HAP-1 (cell line): ENCODE data around the gene SRC.

Experiments
- DNase-seq, 2 experiments: peaks; one replicate each; pipeline ENCODE4 v3.0.0-alpha.2; 2016 to 2020; ENCODE audit warnings: low spot score in 2 of 2
- H3K27me3 ChIP-seq: fragments of 250-450 bp; sonication (Bioruptor Pico); 2 replicates; pipeline ENCODE4 v1.5.1; 2020; ENCODE audit warnings: low read depth, mild to moderate bottlenecking, moderate library complexity
- H3K36me3 ChIP-seq: fragments of 250-450 bp; sonication (Bioruptor Pico); replicated peaks from 2 replicates; pipeline ENCODE4 v1.5.1; 2020; ENCODE audit warnings: mild to moderate bottlenecking
- H3K4me1 ChIP-seq: fragments of 250-450 bp; sonication (Bioruptor Pico); 2 replicates; pipeline ENCODE4 v1.5.1; 2020; ENCODE audit warnings: mild to moderate bottlenecking
- H3K4me3 ChIP-seq: fragments of 250-450 bp; sonication (Bioruptor Pico); 2 replicates; pipeline ENCODE4 v1.5.1; 2020; ENCODE audit warnings: mild to moderate bottlenecking, moderate library complexity
- H3K9me3 ChIP-seq: fragments of 250-450 bp; sonication (Bioruptor Pico); 2 replicates; pipeline ENCODE4 v1.5.1; 2020; ENCODE audit warnings: mild to moderate bottlenecking, moderate library complexity
- in situ Hi-C: fragments of 300-500 bp; cut with MboI; formaldehyde crosslinking; loops from 3 replicates; pipeline ENCODE4 v1.14.3; 2020; ENCODE audit warnings: low sequenced_read_pairs, inconsistent platforms, mixed read lengths

The SRC gene

GRCh38 chr20:37309290-37309689 lies 36.6 kb upstream of the SRC start:
- DNase-seq = no peak
- H3K9me3 ChIP-seq = no peaks in the 10 kb centered on the region
- H3K4me1 ChIP-seq = no peaks in the 10 kb centered on the region
- no peak overlapping the region for H3K4me3 ChIP-seq
- in situ Hi-C loops = no loop called here
- peaks cover 9% of the 10 kb centered on the region; the same call in 1 of the 2 replicates for H3K36me3 ChIP-seq
- H3K27me3 ChIP-seq = no peaks in the 10 kb centered on the region

- H3K27me3 ChIP-seq = no peaks in the 10 kb centered on the region
- peaks cover 9% of the 10 kb centered on the region; the same call in 1 of the 2 replicates for H3K36me3 ChIP-seq
- H3K9me3 ChIP-seq = no peaks in the 10 kb centered on the region
- H3K4me3 ChIP-seq = no peak overlapping the region
- H3K4me1 ChIP-seq = no peaks in the 10 kb centered on the region
- in situ Hi-C loops = no loop called here
- no peak for DNase-seq
Measured at GRCh38 chr20:37309936-37310590, 35.9 kb upstream of the SRC start.

- Histone ChIP-seq H3K4me3 (no peak overlapping the region), H3K36me3 (peaks cover 13% of the 10 kb centered on the region), H3K4me1 (no peaks in the 10 kb centered on the region), H3K27me3 (no peaks in the 10 kb centered on the region), H3K9me3 (no peaks in the 10 kb centered on the region)
- DNase-seq = no peak
- in situ Hi-C loops = no loop called here
Measured at GRCh38 chr20:37310951-37311350, 35.0 kb upstream of the SRC start.

GRCh38 chr20:37311710-37312355 lies 34.1 kb upstream of the SRC start:
- peaks cover 20% of the 10 kb centered on the region for H3K36me3 ChIP-seq
- in situ Hi-C loops = no loop called here
- H3K27me3 ChIP-seq = no peaks in the 10 kb centered on the region
- H3K4me3 ChIP-seq = no peak overlapping the region
- DNase-seq = no peak
- no peaks in the 10 kb centered on the region for H3K4me1 ChIP-seq
- no peaks in the 10 kb centered on the region for H3K9me3 ChIP-seq

- Histone ChIP-seq H3K27me3 (no peaks in the 10 kb centered on the region), H3K4me1 (peaks cover 2% of the 10 kb centered on the region), H3K4me3 (no peak overlapping the region), H3K36me3 (peaks cover 21% of the 10 kb centered on the region), H3K9me3 (no peaks in the 10 kb centered on the region)
- in situ Hi-C loops = no loop called here
- no peak for DNase-seq
Measured at GRCh38 chr20:37313546-37314091, 32.3 kb upstream of the SRC start.

GRCh38 chr20:37314099-37314498 lies 31.8 kb upstream of the SRC start:
- no peak for DNase-seq
- in situ Hi-C loops = no loop called here
- H3K4me3 ChIP-seq = no peak overlapping the region
- peaks cover 7% of the 10 kb centered on the region for H3K4me1 ChIP-seq
- peaks cover 22% of the 10 kb centered on the region for H3K36me3 ChIP-seq
- no peaks in the 10 kb centered on the region for H3K27me3 ChIP-seq
- H3K9me3 ChIP-seq = no peaks in the 10 kb centered on the region

- peaks cover 10% of the 10 kb centered on the region for H3K4me1 ChIP-seq
- in situ Hi-C loops = no loop called here
- H3K4me3 ChIP-seq = no peak overlapping the region
- DNase-seq = no peak
- no peaks in the 10 kb centered on the region for H3K27me3 ChIP-seq
- H3K36me3 ChIP-seq = peaks cover 22% of the 10 kb centered on the region
- H3K9me3 ChIP-seq = no peaks in the 10 kb centered on the region
Measured at GRCh38 chr20:37314617-37315016, 31.3 kb upstream of the SRC start.

- in situ Hi-C loops = no loop called here
- no peak for DNase-seq
- H3K4me1 ChIP-seq = peaks cover 10% of the 10 kb centered on the region
- H3K36me3 ChIP-seq = peaks cover 22% of the 10 kb centered on the region
- no peak overlapping the region for H3K4me3 ChIP-seq
- no peaks in the 10 kb centered on the region for H3K9me3 ChIP-seq
- no peaks in the 10 kb centered on the region for H3K27me3 ChIP-seq
Measured at GRCh38 chr20:37315021-37315451, 30.9 kb upstream of the SRC start.

GRCh38 chr20:37315452-37316110 lies 30.4 kb upstream of the SRC start:
- Histone ChIP-seq H3K36me3 (peaks cover 22% of the 10 kb centered on the region), H3K4me3 (no peak overlapping the region), H3K9me3 (no peaks in the 10 kb centered on the region), H3K27me3 (no peaks in the 10 kb centered on the region), H3K4me1 (peaks cover 10% of the 10 kb centered on the region)
- in situ Hi-C loops = no loop called here
- DNase-seq = no peak

GRCh38 chr20:37316116-37316774 lies 29.7 kb upstream of the SRC start:
- no peaks in the 10 kb centered on the region for H3K27me3 ChIP-seq
- peaks cover 10% of the 10 kb centered on the region for H3K4me1 ChIP-seq
- no peak for DNase-seq
- H3K4me3 ChIP-seq = no peak overlapping the region
- H3K36me3 ChIP-seq = peaks cover 22% of the 10 kb centered on the region
- in situ Hi-C loops = no loop called here
- H3K9me3 ChIP-seq = no peaks in the 10 kb centered on the region

GRCh38 chr20:37316775-37317170 lies 29.2 kb upstream of the SRC start:
- no peaks in the 10 kb centered on the region for H3K27me3 ChIP-seq
- no peak overlapping the region for H3K4me3 ChIP-seq
- no peak for DNase-seq
- in situ Hi-C loops = no loop called here
- H3K9me3 ChIP-seq = no peaks in the 10 kb centered on the region
- peaks cover 10% of the 10 kb centered on the region for H3K4me1 ChIP-seq
- peaks cover 22% of the 10 kb centered on the region for H3K36me3 ChIP-seq

- Histone ChIP-seq H3K4me1 (peaks cover 10% of the 10 kb centered on the region), H3K9me3 (no peaks in the 10 kb centered on the region), H3K36me3 (peaks cover 22% of the 10 kb centered on the region), H3K4me3 (no peak overlapping the region), H3K27me3 (no peaks in the 10 kb centered on the region)
- in situ Hi-C loops = no loop called here
- no peak for DNase-seq
Measured at GRCh38 chr20:37317316-37317715, 28.6 kb upstream of the SRC start.

- Histone ChIP-seq H3K4me1 (peaks cover 10% of the 10 kb centered on the region), H3K36me3 (peaks cover 18% of the 10 kb centered on the region), H3K9me3 (no peaks in the 10 kb centered on the region), H3K27me3 (no peaks in the 10 kb centered on the region), H3K4me3 (no peak overlapping the region)
- in situ Hi-C loops = no loop called here
- no peak for DNase-seq
Measured at GRCh38 chr20:37317994-37318640, 27.8 kb upstream of the SRC start.
